Osteocyte (in vitro differentiated cells): ENCODE results near the gene EML1. TPM values are rescaled to one million over a fixed set of nuclear protein-coding genes. Genes with fewer than 3 reads are reported as not detected.

Experiments
- DNase-seq: peaks from one replicate; pipeline ENCODE4 v3.0.0; 2021; ENCODE audit warnings: mixed read lengths; ENCODE audit not compliant: unreplicated experiment; ENCODE audit errors: extremely low spot score
- H3K27ac Mint-ChIP-seq: one replicate; pipeline ENCODE4 v1.8.0; 2021; ENCODE audit warnings: mild to moderate bottlenecking, mixed read lengths; ENCODE audit not compliant: unreplicated experiment
- H3K27me3 Mint-ChIP-seq: one replicate; pipeline ENCODE4 v1.8.0; 2021; ENCODE audit warnings: mixed read lengths; ENCODE audit not compliant: unreplicated experiment
- H3K36me3 Mint-ChIP-seq: one replicate; pipeline ENCODE4 v1.8.0; 2021; ENCODE audit warnings: mixed read lengths; ENCODE audit not compliant: unreplicated experiment
- H3K4me1 Mint-ChIP-seq: one replicate; pipeline ENCODE4 v1.8.0; 2021; ENCODE audit warnings: mixed read lengths; ENCODE audit not compliant: unreplicated experiment
- H3K4me3 Mint-ChIP-seq: one replicate; pipeline ENCODE4 v1.8.0; 2021; ENCODE audit warnings: mild to moderate bottlenecking, moderate library complexity, mixed read lengths; ENCODE audit not compliant: unreplicated experiment
- H3K9me3 Mint-ChIP-seq: one replicate; pipeline ENCODE4 v1.8.0; 2021; ENCODE audit warnings: mixed read lengths; ENCODE audit not compliant: unreplicated experiment
- total RNA-seq: library from RNA; stranded (reverse); gene quantifications from 2 replicates; pipeline ENCODE4 v1.2.1, GENCODE V29; 2021
- TF ChIP-seq, protein P1 (sequence below): fragments of 200-600 bp; sonication (generic); IDR thresholded peaks from 2 replicates; pipeline ENCODE4 v1.5.0; 2021; ENCODE audit warnings: antibody characterized with exemption, mild to moderate bottlenecking, moderate library complexity

Gene EML1
- total RNA-seq, 1 donor from 2014 or later = 34.8 TPM

GRCh38 chr14:99862136-99862535 is 68.9 kb downstream of the EML1 start:
- TF ChIP-seq, protein P1, sequence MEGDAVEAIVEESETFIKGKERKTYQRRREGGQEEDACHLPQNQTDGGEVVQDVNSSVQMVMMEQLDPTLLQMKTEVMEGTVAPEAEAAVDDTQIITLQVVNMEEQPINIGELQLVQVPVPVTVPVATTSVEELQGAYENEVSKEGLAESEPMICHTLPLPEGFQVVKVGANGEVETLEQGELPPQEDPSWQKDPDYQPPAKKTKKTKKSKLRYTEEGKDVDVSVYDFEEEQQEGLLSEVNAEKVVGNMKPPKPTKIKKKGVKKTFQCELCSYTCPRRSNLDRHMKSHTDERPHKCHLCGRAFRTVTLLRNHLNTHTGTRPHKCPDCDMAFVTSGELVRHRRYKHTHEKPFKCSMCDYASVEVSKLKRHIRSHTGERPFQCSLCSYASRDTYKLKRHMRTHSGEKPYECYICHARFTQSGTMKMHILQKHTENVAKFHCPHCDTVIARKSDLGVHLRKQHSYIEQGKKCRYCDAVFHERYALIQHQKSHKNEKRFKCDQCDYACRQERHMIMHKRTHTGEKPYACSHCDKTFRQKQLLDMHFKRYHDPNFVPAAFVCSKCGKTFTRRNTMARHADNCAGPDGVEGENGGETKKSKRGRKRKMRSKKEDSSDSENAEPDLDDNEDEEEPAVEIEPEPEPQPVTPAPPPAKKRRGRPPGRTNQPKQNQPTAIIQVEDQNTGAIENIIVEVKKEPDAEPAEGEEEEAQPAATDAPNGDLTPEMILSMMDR = no peak
- peaks cover 11% of the 10 kb centered on the region for H3K36me3 Mint-ChIP-seq
- H3K4me1 Mint-ChIP-seq = no peaks in the 10 kb centered on the region
- H3K4me3 Mint-ChIP-seq = no peak overlapping the region
- peaks cover 6% of the 10 kb centered on the region for H3K9me3 Mint-ChIP-seq
- H3K27ac Mint-ChIP-seq = no peak overlapping the region
- DNase-seq = no peak
- no peaks in the 10 kb centered on the region for H3K27me3 Mint-ChIP-seq

DNA sequence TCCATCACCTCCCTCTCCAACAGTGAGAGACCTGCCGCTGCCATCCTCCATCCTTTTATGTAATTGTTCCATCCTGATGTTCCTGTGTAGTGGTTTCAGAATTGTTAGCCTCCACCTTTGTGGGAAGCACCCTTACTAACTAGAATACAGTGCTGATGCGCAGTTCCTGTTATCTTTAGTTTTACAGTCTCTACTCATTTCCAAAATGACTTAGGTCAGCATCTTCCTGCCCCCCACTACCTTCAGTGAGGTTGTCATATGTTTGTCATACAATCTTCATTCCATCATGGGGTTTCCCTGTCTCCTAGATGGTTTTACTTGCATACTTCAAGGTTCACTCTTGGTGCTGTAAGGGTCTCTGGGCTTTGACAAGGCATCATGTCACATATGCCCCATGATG is 69.8 kb downstream of the EML1 start:
- Mint-ChIP-seq H3K9me3 (peaks cover 7% of the 10 kb centered on the region), H3K27ac (no peak overlapping the region), H3K4me1 (no peaks in the 10 kb centered on the region), H3K27me3 (no peaks in the 10 kb centered on the region), H3K36me3 (peaks cover 20% of the 10 kb centered on the region), H3K4me3 (no peak overlapping the region)
- TF ChIP-seq, protein P1 = no peak
- DNase-seq = no peak

- Mint-ChIP-seq H3K4me1 (no peaks in the 10 kb centered on the region), H3K9me3 (peaks cover 7% of the 10 kb centered on the region), H3K27ac (no peak overlapping the region), H3K36me3 (peaks cover 31% of the 10 kb centered on the region), H3K4me3 (no peak overlapping the region), H3K27me3 (no peaks in the 10 kb centered on the region)
- DNase-seq = no peak
- TF ChIP-seq, protein P1 = no peak
These were observed 72.2 kb downstream of the EML1 start for GRCh38 chr14:99865408-99865807.

- Mint-ChIP-seq H3K4me3 (no peak overlapping the region), H3K36me3 (peaks cover 35% of the 10 kb centered on the region), H3K27ac (no peak overlapping the region), H3K27me3 (no peaks in the 10 kb centered on the region), H3K9me3 (peaks cover 7% of the 10 kb centered on the region), H3K4me1 (peaks cover 28% of the 10 kb centered on the region)
- TF ChIP-seq, protein P1 = no peak
- DNase-seq = no peak
These were observed 77.4 kb downstream of the EML1 start for GRCh38 chr14:99870617-99871016.

- no peak for DNase-seq
These were observed 78.6 kb downstream of the EML1 start for GRCh38 chr14:99871771-99872170.

More at GRCh38 chr14:99871771-99872170, 78.6 kb downstream of the EML1 start:
- Mint-ChIP-seq H3K4me3 (no peak overlapping the region), H3K36me3 (peaks cover 32% of the 10 kb centered on the region), H3K4me1 (peaks cover 37% of the 10 kb centered on the region), H3K27ac (no peak overlapping the region), H3K9me3 (peaks cover 4% of the 10 kb centered on the region), H3K27me3 (no peaks in the 10 kb centered on the region)
- TF ChIP-seq, protein P1 = no peak
